ENCODE measurements around the gene ELMO3.

DNA sequence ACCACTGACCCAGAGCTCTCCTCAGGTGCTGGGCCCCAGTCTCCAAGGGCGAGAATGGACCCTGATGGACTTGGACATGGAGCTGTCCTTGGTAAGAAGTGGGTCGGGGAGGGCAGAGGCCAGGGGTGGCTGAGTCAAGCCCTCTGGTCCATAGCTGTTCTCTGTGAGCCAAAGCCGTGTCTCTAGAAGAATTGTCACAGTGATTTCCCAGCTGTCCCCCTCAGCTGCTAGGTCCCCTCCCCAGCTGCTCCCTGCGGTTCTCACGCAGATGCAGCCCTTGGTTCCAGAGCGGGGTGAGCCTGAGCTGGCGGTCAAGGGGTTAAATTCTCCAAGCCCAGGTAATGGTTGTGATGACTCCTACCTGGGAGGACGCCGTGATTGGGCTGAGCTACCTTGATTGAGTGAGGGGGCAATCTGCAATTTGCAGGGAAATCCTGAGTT lies 29.9 kb upstream of the ELMO3 start:
- TF ChIP-seq SNAI2 (CRISPR knock-in tag; IDR thresholded peaks at IDR 0.05), result no peak
- no peak for TF ChIP-seq ZFP3 (CRISPR knock-in tag; IDR thresholded peaks at IDR 0.05)
- no peak for TF ChIP-seq ZNF8 (CRISPR knock-in tag; IDR thresholded peaks at IDR 0.05)
- no peak for TF ChIP-seq BACH2 (CRISPR knock-in tag; IDR thresholded peaks at IDR 0.05; ENCODE audit: borderline replicate concordance)
- TF ChIP-seq, protein P1, sequence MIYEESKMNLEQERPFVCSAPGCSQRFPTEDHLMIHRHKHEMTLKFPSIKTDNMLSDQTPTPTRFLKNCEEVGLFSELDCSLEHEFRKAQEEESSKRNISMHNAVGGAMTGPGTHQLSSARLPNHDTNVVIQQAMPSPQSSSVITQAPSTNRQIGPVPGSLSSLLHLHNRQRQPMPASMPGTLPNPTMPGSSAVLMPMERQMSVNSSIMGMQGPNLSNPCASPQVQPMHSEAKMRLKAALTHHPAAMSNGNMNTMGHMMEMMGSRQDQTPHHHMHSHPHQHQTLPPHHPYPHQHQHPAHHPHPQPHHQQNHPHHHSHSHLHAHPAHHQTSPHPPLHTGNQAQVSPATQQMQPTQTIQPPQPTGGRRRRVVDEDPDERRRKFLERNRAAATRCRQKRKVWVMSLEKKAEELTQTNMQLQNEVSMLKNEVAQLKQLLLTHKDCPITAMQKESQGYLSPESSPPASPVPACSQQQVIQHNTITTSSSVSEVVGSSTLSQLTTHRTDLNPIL (CRISPR knock-in tag; IDR thresholded peaks at IDR 0.05; ENCODE audit: low read depth), result no peak
- TF ChIP-seq ARNTL (CRISPR knock-in tag; IDR thresholded peaks at IDR 0.05; ENCODE audit: borderline replicate concordance, low read depth), result no peak
- TF ChIP-seq OSR1 (CRISPR knock-in tag; IDR thresholded peaks at IDR 0.05), result no peak
- TF ChIP-seq ISL1 (CRISPR knock-in tag; IDR thresholded peaks at IDR 0.05), result no peak

All from SK-N-SH treated with all-trans-retinoic acid at 6 μM for 48 hours (cell line).